Fibroblast of pulmonary artery (primary cell): ENCODE measurements around the gene GRIK4.

Source experiments
- DNase-seq: peaks from one replicate; pipeline ENCODE4 v3.0.0-alpha.2; 2010; ENCODE audit warnings: low read depth
- H3K4me3 ChIP-seq: replicated peaks from 2 replicates; pipeline ENCODE4 v1.5.1; 2011; ENCODE audit warnings: low read depth, mild to moderate bottlenecking, control low read depth, low read length, moderate library complexity
- CTCF ChIP-seq: IDR thresholded peaks from 2 replicates; pipeline ENCODE4 v1.5.1; 2011; ENCODE audit warnings: mild to moderate bottlenecking, control low read depth, low read length, inconsistent platforms; ENCODE audit errors: missing control alignments

GRIK4 gene

GRCh38 chr11:120798854-120799253 lies 287.3 kb downstream of the GRIK4 start:
- TF ChIP-seq CTCF: no peak
- no peak overlapping the region for H3K4me3 ChIP-seq
- DNase-seq: no peak

- no peak overlapping the region for H3K4me3 ChIP-seq
- TF ChIP-seq CTCF: no peak
- no peak for DNase-seq
These were observed 288.7 kb downstream of the GRIK4 start for GRCh38 chr11:120800206-120800605.

- no peak overlapping the region for H3K4me3 ChIP-seq
- peak; percentile 70 for DNase-seq
- TF ChIP-seq CTCF: peak; percentile 94
These were observed 290.5 kb downstream of the GRIK4 start for GRCh38 chr11:120801801-120802689.

- DNase-seq: no peak
- H3K4me3 ChIP-seq: no peak overlapping the region
These were observed 294.5 kb downstream of the GRIK4 start for GRCh38 chr11:120805960-120806555.

GRCh38 chr11:120807414-120808150 lies 296.0 kb downstream of the GRIK4 start:
- peak; percentile 72 for DNase-seq

More at GRCh38 chr11:120805960-120806555, 294.5 kb downstream of the GRIK4 start:
- no peak for TF ChIP-seq CTCF

GRCh38 chr11:120808616-120809050 lies 297.1 kb downstream of the GRIK4 start:
- TF ChIP-seq CTCF: no peak
- DNase-seq: no peak
- H3K4me3 ChIP-seq: no peak overlapping the region

More at GRCh38 chr11:120807414-120808150, 296.0 kb downstream of the GRIK4 start:
- no peak overlapping the region for H3K4me3 ChIP-seq
- TF ChIP-seq CTCF: no peak
